Measurements from ENCODE around the gene MEF2C.

- TF ChIP-seq CTCF (conservative IDR thresholded peaks at IDR 0.05 in 1 of 2, IDR thresholded peaks at IDR 0.05 in 1 of 2; ENCODE audit: low read depth in 1 of 2, low read length in 2 of 2) (no peak), EZH2 (IDR thresholded peaks at IDR 0.05; ENCODE audit: low read length, missing control alignments) (no peak)
These were observed 142.3 kb downstream of the MEF2C start for GRCh38 chr5:88740604-88741185.
